NCI-H460 (cell line): Measurements from ENCODE around the gene ATG7. TPM values are rescaled to one million over a fixed set of nuclear protein-coding genes. Genes with fewer than 3 reads are reported as not detected.
"Not testable (repeated sequence)": the region's sequence is repeated elsewhere in the genome, so short reads cannot be mapped to it uniquely, and the experiment has no call there.

ENCODE experiments used
- DNase-seq: peaks from one replicate; pipeline ENCODE4 v3.0.0-alpha.2; 2016; ENCODE audit warnings: low read depth; ENCODE audit errors: extremely low read depth
- total RNA-seq: library from RNA; depleted of rRNA; stranded (reverse); fragments of >200 nt; shearing (Covaris generic); gene quantifications from 2 replicates; pipeline ENCODE4 v1.2.3, GENCODE V29; 2014

Gene ATG7
- total RNA-seq, 1 experiment from 2014 or later: 31.9 TPM

DNA sequence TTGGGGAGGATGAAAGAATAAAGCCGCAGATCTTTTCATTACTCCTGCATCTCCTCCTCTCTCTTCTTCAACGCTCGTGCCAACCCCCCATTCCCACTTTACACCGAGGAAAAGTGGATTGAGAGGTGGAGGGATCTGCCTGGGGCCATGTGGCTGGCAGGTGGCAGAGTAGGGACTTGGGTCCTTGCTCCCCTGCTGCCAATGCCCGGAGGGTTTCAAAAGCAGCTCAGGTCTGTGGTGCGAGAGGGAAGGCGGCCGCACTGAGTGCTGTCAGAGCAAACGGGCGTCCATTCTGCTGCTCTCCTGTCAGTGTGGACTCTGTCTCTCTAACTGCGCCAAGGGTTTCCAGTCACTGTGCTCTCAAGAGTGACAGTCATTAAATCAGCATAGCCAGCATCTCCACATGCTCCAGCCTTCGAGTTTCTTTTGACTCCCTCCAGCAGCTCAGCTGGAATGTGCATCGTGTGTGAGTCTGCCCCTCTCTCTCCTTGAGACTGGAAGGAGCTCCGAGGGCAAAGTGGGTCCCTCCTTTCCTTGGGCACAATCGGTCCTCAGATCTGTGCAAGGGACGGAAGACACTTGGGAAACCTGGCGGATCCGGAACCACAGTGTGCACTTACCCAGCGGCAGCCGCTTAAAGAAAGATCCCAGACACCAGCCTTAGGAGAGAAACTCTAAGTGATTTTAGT, 302.9 kb downstream of the ATG7 start:
- DNase-seq: no peak

DNA sequence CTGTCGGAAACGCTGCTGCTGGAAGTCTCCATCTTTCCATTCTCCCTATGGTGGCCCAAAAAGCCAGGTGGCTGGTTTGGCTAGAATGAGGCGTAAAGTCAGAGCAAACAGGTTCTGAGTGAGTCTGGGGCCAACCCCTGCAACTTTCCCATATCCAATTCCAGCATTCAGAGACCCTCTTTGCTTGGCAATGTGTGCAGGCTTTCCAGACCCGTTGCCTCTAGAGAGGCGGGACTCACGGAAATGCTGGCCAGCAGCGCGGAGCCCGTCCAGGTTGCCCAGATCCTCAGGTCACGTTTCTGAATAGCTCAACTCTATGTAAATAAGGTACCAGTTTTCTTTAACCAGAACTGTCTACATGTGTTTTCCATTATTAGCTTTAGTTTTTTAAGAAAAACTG, 303.5 kb downstream of the ATG7 start:
- no peak for DNase-seq

DNA sequence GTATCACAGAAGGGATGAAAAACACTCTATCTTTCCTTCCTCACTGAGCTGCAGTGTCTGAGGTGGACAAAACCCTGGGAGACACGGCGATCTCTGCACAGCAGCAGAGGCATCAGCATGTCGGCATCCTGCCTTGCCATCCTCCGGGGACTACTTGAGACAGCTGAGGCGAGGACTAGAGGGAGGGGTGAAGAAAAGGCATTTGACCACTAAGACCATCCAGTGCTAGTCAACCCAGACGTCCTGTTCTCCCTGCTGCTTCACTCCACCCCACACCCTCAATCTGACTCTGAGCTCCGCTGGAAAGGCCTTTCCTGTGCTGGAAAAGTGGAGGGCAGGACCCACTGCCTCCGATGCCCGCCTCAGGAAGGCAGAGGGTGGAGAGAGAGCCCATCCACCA, 304.3 kb downstream of the ATG7 start:
- DNase-seq: no peak

DNA sequence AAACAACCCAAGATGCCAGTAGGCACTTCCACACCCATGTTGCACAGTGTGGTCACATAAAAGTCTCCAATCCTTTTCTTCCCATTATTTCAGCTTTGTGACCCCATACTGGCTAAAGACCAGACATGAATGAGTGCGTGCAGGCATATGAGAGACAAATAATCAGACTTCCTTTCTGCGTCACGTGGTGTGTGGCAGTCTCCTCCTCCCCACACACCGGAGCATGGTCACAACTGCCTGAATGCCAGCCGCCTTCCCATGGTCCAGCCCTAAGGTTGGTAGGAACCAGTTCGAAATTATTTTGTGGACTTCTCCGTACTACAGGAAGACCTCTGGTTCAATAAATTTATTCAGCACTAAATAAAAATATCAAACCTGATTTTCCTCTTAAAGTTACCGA, 306.0 kb downstream of the ATG7 start:
- no peak for DNase-seq

DNA sequence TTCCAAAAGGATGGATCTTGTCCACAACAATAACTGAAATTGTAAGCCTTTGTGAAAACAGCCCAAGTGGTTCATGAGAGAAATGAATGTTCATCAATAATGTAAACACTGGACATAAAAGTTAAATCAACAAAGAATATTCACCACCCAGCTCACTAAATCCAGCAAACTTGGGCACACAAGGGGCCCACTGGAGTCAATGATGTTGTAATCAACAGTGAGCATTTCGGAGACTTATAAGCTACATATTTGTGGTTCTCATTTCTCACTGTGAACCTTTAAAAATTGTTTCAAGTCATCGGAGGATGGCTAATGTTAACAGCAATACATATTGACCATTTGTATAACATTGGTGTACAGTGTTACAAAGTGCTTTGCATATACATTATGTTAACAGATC, 308.4 kb downstream of the ATG7 start:
- no peak for DNase-seq

DNA sequence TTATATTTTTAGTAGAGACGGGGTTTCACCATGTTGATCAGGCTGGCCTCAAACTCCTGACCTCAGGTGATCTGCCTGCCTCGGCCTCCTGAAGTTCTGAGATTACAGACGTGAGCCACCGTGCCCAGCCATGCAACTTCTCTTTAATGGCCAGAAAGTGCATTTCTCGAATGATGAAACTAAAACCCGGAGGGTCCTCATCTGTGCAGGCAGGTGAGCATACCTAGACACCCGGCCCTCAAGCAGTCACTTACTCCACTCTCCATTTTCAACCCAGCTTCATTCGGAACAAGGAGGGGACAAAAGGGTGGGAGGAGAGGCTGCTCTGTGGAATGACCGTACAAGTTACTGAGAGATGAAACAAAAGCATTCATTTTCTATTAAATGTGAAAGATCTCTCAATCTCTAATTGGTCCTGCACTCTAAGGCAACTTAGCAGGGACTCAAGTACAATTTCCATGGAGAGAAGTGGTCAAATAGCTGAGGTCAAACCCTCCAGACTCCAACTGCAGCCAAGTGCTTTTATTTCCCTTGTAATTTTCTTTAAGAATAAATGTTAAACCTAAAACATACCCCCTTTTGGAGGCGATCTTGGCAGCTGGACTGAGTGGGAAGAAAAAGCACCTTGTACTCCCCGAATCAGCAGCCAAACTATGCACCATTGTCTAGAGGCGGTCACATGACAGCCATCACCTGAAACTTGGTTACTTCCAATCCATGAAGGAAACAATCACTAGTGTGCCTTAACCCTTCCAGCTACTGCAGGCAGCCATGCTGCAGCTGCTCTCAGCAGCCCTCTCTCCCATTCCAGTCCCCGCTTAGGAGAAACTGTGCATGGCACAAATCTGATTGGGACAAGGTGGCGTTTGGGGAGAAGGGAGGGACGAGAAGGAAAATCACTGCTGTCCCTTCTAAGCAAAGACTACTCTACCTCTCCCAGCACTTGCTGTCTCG, 309.3 kb downstream of the ATG7 start:
- DNase-seq: no peak

DNA sequence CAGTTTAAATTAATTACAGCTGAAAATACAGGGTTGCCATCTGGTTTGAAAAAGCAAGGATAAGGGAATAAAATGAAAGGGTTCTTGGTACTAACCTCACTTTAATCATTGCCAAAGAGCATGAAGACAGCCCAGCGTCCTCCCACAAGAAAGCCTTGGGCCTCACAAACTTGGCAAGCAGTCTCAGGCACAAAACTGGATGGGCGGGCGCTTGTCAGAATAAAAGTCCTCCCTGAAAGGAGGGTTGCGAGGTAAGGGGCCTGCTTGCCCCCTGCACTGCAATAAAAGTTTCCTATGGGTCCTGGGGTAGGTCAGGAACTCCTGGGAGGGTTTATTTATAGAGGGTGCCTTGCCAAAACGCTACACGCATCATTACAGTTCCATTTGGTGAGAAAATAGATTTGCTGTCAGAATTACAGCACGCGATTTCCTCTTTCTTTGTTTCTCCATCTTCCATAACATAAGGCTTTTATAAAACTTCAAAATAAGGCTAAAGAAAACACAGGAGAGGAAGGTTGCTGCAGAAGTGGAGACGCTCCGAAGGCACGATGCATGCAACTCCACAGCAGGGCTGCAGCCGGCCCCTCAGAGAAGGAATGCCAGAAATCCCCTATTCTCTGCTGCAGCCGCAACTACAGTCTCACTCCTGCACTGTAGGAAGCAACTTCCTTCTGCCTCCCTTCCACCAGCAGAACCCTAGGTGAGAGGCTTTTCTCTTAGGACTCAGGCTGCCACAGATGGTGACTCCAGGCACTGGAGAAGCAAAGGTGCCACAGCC, 310.2 kb downstream of the ATG7 start:
- DNase-seq: no peak

DNA sequence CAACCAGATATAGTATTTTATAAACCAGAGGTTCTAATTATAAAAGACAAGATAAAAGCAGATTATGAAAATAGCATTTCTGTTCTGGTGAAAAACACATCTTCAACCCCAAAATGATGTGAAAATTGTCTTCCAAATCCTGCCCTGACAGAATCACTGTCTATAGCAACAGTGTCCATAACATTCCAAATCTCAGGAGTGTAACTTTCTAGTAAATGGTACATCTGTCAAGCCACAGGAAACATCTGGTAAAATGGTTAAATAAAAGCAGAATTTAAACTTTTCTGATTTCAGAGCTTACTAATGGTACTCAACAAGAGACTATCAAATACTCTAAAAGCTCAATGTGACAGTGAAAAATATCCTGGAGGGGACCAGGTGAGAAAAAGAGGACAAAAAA, 311.0 kb downstream of the ATG7 start:
- no peak for DNase-seq

DNA sequence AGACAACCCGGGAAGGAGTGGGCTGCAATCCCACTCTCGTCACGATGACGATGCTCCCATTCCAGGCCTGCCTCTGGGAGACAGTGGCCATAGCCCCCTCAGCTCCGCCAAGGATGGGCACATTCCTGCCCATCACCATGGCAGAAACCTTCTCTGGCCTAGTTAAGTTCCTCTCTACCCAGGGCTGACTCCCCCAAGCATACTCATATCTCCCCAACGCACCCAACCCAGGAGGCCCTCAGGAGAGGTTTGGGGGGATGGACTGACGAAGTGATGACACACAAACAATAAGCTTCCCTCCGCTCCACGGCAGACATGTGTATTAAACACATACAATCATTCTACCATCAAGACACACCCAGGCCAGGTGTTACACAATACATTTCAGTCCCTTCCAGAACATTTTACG, 311.4 kb downstream of the ATG7 start:
- DNase-seq: no peak

DNA sequence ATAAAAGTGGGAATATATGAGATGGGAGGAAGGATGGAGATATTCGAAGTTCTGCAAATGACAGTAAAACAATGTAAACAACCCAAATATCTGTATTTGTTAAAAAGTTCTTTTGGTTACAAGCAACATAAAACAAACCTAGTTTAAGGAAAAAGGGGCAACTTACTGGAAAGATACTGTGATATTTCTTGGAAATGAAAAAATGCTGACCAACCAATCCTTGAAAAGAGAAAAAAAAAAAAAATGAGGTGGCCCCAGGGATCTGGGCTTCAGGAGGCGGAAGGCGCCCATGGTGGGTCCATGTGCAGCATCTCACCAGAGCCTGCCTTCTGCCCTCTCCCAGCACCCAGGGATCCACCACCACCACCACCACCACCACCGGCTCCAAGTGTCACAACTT, 312.4 kb downstream of the ATG7 start:
- DNase-seq: no peak

DNA sequence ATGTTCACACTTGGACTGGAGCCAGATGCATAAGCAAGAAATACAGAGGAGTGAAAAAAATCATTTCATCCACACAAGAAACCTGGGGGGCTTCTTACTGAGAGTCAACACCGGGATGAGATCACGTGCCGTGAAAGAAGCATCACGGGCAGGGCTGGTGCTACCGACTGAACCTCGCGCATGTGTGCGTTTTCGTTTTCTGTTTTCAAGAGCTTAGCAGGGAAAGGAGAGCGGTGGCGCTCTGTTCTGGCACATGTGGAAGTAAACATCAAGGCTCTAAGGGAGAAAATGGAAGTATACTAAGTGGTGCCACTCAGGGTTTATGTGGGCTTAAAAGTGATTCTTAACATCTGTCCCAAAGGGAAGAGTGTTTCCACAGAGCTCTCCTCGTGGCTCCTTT, 315.6 kb downstream of the ATG7 start:
- no peak for DNase-seq

DNA sequence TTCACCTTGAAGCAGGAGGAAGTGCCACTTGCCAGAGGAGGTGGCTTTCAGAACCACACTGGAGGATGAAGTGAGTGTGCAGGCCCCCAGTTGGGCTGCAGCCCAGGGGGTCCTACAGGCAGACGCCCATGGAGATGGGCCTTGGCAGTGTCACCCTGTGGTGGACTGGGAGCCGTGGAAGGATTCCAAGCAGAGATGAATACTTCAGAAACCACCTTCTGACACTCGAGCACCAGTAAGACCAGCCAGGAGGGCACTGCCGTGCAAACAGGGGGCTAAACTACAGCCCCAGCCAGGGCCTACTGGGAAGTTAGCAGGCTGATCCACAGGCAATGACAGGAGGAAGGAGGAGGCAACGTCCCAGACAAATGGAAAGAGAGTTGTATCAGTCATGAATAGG, 316.1 kb downstream of the ATG7 start:
- DNase-seq: no peak

DNA sequence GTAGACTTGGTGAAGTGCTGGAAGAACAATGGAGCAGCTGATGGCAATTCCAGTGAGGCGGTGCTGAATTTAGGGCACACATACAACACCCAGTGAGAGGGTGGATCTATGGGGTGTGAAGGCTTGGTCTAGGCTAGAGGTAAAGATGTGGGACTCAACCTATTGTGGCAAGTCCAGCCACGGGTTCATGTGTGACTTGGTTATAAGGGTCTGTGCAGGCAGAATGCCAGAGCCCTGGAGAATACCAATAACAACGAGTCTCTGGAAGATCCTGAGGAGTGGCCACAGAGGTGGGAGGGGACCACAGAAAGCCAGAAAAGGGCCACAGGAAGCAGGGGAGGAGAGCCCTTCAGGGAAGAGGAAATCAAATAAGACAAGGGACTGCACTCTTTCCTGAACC, 316.6 kb downstream of the ATG7 start:
- DNase-seq: no peak

DNA sequence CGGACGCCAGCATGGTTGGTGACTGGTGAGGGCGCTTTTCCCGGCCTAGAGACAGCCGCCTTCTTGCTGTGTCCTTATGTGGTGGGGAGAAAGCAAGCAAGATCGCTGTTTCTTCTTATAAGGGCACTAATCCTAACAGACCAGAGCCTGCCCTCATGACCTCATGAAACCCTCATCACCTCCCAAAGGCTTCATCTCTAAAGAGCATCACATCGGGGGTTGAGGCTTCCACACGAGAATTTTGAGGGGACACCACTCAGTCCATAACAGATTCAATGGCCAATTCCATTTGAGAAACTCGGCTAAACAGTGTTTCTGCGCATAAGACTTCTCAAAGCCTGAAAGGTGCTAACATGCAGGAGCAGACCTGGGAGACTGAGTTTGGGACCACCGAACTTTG, 317.5 kb downstream of the ATG7 start:
- no peak for DNase-seq

DNA sequence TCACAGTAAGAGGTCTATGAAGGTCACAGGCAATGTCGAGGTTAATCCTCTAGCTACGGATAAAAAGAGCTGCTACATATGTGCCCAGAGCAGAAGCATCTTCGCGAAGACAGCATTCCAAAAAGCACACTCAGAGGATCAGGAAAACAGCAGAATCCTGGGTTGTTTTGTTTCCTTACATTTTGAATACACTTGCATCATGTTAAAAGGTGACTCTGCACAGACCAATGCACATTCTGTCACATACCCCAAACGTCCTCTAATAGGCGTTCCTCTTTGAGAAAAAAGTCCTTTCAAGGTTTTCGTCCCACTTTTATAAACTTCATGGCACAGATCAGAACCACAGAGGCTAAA, 318.8 kb downstream of the ATG7 start:
- no peak for DNase-seq

DNA sequence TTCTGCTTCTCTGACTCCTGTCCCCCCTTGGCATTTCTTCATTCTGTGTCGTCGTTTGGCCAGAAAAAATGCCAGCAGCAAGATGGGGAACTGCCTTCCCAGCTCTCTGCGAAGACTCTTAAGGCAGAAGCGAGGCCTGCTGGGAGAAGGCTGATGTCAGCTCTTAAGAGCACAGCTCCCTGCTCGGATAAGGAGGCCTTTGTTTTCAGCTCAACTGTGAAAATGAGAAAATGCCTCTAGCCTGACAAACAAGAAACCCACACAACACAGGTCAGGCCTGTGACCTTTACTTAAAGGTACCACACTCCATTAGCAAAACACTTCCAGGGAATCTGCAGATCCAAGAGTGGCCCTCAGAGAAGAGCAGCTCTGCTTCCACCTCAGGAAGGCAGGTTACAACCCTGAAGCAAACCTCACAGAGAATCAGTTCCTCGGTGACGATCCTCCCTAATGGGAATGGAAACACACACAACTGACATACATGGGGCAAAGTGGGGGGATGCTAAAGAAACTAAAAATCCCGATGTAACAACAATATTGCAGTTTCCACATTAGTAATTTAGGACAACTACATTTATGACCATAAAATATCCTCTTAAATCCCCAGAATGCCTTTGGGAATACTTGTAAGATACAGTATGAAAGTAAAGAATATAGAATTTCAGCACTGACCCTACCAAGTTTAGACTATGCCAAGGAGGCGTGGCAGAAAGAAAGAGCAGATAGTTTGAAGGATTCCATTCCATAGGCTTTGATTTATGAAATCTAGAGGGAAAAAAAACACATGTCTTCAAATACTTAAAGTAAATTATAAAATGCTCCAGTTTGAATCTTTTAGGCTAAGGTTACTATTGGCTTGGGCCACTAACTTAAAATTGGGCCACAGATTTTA, 319.4 kb downstream of the ATG7 start:
- DNase-seq: no peak

DNA sequence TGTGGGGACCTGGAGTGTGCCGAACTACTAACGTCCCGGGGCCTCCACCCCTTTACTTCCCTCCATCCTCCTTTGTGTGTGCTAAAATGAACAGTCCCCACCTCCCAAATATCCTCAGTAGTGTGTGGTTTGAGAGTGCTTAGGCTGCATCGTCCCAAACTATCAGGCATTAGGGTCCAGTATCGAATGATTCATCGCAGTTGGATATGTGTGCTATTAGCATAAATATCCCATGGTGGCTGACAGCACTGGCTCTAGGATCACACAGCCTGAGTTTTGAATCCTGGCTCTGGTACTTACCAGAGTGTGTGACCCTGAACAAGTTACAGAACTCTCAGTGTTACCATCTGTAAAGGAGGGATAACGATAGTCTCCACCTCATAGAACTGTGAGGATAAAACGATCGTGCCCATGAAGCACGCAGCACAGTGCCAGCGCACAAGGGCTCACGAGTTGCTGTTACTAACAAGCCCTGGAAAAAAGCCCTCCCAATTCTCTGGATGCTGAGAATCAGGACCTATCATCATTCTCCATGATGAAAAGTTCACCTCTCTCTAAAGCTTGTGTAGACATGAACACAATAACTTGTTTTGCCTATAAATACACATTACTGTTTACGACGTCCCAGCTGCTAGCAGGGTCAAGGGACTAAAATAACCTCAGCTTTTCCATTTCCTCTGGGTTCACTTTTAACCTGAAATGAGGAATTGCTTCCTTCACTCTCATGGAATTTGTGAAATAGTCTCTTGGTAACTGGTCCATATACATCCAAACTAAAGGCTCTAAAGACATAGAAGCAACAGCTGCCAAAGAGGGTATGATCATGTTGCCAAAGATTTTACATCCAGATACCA, 320.5 kb downstream of the ATG7 start:
- DNase-seq: no peak

DNA sequence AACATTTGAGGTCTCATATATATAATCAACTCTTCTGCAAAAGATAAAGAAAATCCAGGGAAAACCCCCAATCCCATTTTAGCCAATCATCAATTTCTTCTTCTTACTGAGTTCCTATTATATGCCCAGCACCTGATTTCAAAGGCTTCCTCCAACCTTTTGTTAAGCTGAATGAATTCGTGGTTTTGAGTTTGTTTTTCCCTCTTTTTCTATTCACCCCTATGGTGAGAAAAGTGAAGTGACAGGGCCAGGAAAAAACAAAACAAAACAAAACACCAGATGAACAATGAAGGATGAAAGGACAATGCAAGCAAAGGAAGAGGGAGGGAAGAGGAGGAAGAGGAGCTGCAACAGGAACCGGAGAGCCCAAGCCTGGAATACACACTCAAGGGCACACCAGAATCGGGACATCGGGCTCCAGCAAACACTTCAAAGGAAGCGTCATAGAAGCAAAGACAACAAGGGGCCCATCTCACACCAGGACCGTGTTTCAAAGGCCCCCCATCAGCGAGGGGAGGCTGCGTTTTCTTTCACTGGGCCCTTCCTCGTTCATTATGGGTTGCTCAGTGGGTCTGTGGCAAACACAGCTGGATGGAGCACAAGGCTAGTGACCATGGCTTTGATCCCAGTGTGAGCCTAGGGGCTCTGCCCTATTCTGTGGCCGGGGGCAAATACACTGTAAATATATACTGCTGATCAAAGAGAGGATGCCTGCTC, 321.3 kb downstream of the ATG7 start:
- DNase-seq: no peak

DNA sequence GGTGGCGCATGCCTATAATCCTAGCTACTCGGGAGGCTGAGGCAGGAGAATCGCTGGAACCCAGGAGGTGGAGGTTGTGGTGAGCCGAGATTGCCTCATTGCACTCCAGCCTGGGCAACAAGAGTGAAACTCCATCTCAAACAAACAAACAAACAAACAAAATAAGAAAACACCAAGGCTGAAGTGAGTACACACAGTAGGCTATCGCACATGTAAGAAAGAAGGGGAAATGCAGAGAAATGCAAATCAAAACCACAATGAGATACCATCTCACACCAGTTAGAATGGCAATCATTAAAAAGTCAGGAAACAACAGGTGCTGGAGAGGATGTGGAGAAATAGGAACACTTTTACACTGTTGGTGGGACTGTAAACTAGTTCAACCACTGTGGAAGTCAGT, 322.8 kb downstream of the ATG7 start:
- not testable (repeated sequence) for DNase-seq
